ENCODE measurements around the gene KLHL42.

DNA sequence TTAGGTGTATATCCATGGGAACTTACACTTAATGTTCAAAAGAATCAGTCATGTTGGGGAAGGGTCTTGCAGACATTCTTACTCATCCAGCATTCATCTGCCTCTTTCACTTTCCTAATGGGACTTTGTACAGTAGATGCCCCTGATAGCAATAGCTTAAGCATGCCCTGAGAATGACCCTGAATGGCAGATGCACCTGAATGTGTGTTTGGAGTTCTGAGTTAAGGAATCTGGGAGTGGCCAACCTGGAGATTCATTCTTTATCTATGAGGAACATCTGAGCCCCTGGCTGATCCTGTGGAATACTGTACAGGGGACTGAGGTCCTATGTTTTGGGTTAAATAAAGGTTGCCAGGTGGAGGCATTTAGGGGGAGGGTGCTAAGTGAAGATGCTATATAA, 71.3 kb downstream of the KLHL42 start:
- TF ChIP-seq CTCF (IDR thresholded peaks at IDR 0.05 in 2 of 3, conservative IDR thresholded peaks at IDR 0.05 in 1 of 3; ENCODE audit: control insufficient read depth in 2 of 3, extremely low read depth in 1 of 3, insufficient read depth in 1 of 3, low read depth in 3 of 3, low read length in 3 of 3) (no peak), BRCA1 (IDR thresholded peaks at IDR 0.05; ENCODE audit: low read depth, low read length) (no peak), BMI1 (IDR thresholded peaks at IDR 0.05; ENCODE audit: borderline replicate concordance) (no peak)
- TF ChIP-seq, protein P1, sequence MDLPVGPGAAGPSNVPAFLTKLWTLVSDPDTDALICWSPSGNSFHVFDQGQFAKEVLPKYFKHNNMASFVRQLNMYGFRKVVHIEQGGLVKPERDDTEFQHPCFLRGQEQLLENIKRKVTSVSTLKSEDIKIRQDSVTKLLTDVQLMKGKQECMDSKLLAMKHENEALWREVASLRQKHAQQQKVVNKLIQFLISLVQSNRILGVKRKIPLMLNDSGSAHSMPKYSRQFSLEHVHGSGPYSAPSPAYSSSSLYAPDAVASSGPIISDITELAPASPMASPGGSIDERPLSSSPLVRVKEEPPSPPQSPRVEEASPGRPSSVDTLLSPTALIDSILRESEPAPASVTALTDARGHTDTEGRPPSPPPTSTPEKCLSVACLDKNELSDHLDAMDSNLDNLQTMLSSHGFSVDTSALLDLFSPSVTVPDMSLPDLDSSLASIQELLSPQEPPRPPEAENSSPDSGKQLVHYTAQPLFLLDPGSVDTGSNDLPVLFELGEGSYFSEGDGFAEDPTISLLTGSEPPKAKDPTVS (IDR thresholded peaks at IDR 0.05; ENCODE audit: low read depth, low read length): no peak
